HEK293T (cell line): ENCODE results near the gene PRKCE.

Experiments used
- BHLHE40 ChIP-seq: fragments of 450-650 bp; IDR thresholded peaks from 2 replicates; pipeline ENCODE4 v1.6.1; 2016; ENCODE audit warnings: mild to moderate bottlenecking, moderate library complexity, borderline replicate concordance
- FOXK2 ChIP-seq: fragments of 450-650 bp; IDR thresholded peaks from 2 replicates; pipeline ENCODE4 v1.6.1; 2016; ENCODE audit warnings: mild to moderate bottlenecking
- FOXM1 ChIP-seq: fragments of 450-650 bp; IDR thresholded peaks from 2 replicates; pipeline ENCODE4 v1.6.1; 2017; ENCODE audit warnings: mild to moderate bottlenecking, borderline replicate concordance
- HDGF ChIP-seq: fragments of 450-650 bp; IDR thresholded peaks from 2 replicates; pipeline ENCODE4 v1.6.1; 2017; ENCODE audit warnings: antibody characterized with exemption, borderline replicate concordance
- L3MBTL2 ChIP-seq: fragments of 450-650 bp; conservative IDR thresholded peaks from 2 replicates; pipeline ENCODE4 v1.6.1; 2016; ENCODE audit warnings: mild to moderate bottlenecking
- TARDBP ChIP-seq: fragments of 450-650 bp; IDR thresholded peaks from 2 replicates; pipeline ENCODE4 v1.6.1; 2016

GRCh38 chr2:45706033-45706432 lies 54.6 kb downstream of the PRKCE start:
- TF ChIP-seq BHLHE40 (no peak), L3MBTL2 (no peak), FOXM1 (no peak), TARDBP (no peak), FOXK2 (no peak), HDGF (no peak)
